NCI-H2107 treated with DMSO at 0.1 percent for 48 hours (cell line): ENCODE results near the gene GMPS.
"Not testable (repeated sequence)": the region's sequence is repeated elsewhere in the genome, so short reads cannot be mapped to it uniquely, and the experiment has no call there.

ENCODE experiments used
- DNase-seq: peaks from one replicate; lab custom pipeline; 2025; ENCODE audit not compliant: unreplicated experiment; lab: John Stamatoyannopoulos, UW

The GMPS gene

DNA sequence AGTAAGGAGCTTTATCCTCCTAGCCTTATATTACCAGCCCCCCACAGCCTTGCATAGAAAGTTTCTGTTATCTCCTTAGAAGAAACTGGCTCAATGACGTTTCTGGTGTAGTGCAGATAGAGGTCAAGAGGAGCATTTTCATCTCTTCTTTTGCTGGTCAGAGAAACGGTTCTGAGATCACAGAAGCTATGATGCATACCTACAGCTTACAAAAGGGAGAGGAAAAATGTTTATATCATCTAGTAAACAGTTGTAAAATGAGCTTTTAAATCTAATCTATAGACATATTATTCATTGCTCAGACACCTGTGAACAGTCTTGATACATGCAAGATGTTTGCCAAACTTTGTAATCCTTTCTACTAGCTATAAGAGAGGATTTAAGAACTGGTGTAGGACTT is 68.0 kb downstream of the GMPS start:
- DNase-seq, result no peak

DNA sequence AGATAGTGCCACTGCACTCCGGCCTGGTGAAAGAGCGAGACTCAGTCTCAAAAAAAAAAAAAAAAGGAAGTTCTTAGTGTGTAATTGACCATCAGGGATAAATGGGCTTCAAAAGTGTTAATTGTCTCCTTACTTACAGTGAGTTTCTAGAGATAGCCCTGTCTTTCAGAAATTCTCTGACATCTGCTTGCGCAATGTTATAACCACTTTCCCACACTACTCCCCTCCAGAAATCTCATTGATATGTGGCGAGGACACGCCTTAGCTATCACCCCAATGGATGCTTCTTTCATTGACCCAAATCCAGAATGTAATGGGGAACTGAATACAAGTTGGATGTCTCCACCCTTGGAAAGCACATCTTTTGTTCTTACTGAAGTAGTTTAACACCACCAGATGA is 70.9 kb downstream of the GMPS start:
- no peak for DNase-seq

DNA sequence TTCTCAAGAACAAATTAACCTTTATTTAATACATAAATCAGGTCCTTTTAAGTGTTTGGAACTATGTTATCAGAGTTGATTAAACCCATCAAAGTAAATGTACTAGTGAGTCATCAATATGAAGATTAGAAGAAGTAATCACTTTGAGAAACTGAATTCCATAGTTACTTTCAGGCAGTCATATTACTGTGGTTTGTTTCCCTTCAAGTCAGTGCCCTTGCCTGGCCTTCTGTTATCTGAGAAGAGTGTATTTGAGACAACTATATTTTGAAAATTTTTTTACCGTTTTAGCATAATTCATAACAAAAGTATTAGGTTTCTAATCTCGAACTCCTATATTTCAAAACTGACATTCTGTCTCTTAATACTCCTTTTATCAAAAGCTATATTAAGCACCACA is 73.6 kb downstream of the GMPS start:
- no peak for DNase-seq

DNA sequence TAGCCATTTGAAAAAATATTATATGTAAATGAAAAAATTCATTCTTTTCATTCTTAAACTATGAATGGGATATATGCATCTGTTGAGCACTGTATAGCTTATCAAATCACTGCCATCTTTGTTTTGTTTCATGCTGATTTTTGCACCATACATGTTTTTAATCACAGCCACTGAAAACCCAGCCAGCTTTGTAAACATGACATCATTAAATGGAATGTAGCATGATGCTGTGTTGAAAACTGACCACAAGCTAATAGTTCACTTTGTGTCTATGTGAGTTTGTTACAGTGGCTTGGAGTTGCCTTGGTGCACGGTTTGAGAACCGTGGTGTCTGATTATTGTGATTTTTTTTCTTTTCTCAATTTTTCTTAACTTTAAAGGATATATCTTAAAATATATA is 75.7 kb downstream of the GMPS start:
- DNase-seq, result no peak

DNA sequence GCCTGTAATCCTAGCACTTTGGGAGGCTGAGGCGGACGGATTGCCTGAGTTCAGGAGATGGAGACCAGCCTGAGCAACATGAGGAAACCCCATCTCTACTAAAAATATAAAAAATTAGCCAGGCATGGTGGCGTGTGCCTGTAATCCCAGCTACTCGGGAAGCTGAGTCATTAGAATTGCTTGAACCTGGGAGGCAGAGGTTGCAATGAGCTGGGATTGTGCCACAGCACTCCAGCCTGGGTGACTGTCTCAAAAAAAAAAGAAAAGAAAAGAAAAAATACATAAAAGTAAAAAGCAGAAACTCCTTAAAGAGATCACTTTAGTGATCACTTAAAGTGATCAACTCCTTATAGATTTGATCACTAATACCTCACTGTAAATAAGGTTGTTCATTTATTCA is 78.0 kb downstream of the GMPS start:
- DNase-seq, result no peak

DNA sequence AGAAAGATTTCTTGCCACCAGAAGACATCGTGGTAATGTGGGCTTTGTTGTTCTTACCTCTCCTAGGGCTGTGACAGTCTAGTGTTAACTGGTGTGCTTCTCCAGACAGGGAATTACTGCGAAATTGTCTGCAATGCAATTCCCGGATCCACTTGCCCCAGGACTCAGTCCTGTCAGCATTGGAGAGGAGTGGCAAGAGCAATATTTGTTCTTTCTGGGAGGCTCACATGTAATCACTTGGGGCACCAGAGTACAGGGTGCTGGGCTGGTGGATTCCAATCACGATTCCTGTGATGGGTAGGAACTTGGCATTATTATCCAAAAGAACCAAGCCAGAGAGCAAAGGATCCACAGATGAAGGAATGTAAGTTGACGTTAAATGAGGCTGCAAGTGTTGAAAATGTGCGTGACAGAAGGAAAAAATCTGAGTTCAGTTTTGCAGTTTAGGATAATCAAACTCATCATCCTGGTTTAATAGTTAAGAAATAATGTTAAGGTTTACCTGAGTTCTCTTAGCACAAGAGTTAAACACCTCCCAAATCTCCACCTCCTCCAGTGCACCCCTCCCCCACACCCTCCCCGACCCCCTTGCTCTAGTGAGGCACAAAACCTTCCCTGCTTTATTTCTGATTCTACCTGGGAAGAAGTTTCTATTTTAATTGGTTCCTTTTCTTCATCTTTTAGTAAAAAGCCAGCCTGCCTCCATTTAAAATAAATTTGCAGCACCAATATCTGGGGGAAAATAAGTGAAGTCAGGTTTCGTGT is 79.2 kb downstream of the GMPS start:
- no peak for DNase-seq

DNA sequence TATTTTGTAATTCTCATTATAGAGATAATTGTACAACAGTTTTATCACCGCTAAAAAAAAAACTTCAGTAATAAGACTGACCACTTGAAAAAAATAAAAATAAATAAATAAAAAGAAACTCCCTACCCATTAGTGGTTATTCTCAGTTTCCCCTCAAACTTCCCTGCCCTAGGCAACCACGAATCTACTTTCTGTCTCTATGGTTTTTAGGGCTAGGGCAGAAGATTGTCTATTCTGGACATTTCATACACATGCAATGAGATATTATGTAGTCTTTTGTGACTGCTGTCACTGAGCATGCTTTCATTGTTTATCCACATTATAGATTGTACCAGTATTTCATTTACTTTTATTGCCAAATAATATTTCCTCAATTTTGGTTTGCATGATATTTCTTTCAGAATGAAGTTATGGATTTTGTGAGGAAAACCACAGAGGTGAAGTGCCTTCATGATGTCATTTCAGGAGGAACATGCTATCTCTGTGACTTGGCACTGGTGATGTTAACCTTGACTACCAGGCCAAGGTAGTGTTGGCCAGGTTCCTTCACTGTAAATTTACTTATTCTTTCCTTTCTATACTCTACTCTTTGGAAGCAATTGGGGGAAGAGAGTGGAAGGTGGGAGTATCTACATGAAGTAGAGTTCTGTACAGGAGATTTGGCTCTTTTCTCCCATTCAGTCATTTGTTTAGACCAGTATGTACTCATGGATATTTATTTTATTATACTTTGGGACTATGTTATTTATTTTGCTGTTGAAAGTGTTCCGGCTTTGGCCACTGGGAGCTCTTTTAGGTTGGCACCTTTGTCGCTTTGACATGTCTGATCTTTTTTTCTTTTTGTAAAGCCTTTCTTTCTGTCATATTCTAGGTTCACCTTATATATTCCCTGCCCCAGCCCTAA is 86.3 kb downstream of the GMPS start:
- DNase-seq, result no peak

DNA sequence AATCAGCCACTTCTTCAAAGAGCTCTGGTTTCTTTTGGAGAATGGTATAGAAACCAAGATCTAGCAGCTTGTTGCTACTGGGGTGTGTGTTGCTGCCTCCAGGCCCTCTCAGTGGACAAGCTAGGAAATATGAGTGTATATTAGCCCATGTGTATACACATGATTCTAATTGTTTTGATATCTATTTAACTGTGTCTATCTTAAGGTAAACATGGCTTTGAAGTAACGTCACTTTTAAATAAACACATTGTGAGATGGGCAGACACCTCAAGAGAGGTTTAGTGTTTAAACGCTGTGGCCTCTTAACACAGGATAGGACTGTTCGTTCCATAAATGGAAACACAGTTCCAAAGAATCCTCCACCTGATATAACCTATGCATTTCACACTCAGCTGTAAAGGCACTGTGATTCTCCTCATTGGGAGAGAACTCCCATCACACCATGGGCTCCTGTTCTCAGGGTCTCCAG is 87.0 kb downstream of the GMPS start:
- no peak for DNase-seq

DNA sequence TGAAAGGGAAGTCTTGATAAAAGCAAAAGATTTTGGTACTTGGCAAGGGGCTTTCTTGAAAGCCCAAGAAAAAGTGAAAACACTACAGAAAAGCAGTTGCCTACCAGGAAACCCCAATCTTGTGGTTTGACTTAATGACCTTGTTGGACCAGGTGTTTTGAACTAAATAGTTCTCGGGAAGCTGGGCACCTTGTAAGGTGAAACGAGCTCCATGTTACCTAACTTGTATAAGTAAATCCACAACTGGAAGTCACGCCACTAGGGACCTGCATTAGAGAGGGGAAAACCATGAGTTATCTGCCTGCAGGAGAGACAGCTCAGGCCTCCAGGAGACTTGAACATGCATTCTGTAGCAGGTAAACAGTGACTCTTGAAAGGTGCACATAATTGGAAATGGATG is 88.2 kb downstream of the GMPS start:
- DNase-seq, result no peak

DNA sequence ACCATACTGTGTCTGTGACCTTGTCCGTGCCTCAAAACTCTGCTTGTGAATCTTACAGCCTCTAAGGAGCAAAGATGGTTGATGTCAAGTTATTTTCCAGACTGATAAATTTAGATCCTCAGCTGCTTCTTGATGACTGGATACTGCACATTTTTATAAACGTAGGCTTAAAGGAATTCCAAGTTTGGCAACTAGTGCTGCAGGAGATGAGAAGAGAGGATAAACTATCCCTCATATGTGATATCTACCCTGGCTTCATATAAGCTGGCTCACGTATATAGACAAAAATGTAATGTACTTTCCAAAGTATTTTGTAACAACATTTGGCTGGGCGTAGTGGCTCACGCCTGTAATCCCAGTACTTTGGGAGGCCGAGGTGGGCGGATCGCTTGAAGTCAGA is 89.6 kb downstream of the GMPS start:
- no peak for DNase-seq

DNA sequence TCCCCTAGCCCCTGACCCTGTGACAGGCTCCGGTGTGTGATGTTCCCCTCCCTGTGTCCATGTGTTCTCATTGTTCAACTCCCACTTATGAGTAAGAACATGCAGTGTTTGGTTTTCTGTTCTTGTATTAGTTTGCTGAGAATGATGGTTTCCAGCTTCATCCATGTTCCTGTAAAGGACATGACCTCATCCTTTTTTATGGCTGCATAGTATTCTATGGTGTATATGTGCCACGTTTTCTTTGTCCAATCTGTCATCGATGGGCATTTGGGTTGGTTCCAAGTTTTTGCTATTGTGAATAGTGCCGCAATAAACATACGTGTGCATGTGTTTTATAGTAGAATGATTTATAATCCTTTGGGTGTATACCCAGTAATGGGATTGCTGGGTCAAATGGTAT is 90.6 kb downstream of the GMPS start:
- DNase-seq, result not testable (repeated sequence)

DNA sequence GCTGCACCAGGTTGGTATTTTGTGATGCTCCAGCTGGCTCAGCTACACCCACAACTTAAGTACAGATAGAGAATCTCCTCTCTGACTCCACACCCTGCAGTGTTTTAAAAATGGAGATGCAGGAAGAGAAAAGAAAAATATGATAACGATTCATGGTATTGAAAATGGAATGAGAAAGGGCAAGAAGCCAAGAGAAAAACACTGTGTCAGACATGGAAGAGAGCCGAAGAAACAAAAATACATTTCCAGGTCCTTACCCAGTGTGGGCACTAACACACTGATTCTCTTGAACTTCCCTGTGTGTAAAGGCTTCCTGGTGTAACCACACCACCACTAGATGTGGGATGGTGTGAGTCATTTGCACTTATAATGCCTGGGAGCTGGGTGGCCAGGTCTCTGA is 93.1 kb downstream of the GMPS start:
- DNase-seq, result no peak

DNA sequence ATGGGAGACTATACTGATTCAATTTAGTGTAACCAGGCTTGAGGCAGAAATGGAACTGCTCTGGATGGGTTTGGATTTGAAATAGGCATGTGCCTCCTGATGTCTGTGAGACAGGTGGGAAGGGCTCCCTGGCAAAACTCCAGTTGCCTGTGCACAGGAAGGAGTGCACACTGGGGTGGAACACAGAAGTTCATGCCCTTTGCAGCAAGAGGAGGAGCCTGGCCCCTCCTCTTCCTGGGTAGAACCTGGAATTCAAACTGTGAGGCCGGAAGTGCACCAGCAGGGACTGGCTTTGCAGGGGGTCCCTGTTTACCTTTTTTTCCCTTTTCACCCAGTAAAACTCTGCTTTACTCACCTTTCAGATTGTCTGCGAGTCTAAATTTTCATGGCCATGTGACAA is 99.9 kb downstream of the GMPS start:
- no peak for DNase-seq

DNA sequence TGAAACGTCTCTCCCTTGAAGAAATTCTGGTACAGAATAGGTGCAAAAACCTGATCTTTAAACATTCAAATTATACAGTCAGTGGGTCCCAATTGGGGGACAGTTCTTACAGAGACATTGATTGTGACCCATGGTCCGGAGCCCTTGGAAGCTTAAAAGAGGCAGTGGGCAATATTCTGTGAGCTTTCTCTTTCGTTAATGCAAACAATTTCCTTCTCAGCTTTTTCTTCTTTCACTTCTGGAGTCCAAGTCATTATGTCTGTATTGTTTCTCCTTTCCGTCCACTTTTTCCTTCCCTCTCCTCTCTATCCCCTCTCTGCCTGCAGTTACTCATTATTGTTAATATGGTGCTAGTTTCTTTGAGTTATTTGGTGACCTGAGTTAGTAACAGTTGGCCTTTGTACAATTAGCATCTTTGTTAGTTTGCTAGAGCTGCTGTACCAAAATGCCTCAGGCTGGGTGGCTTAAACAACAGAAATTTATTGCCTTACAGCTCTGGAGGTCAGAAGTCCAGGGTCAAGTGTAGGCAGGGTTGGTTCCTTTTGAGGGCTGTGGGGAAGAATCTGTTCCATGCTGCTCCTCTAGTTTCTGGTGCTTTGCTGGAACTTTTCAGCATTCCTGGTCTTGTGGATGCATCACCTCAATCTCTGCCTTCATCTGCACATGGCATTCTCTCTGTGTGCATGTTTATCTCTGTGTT is 102.6 kb downstream of the GMPS start:
- DNase-seq, result no peak

DNA sequence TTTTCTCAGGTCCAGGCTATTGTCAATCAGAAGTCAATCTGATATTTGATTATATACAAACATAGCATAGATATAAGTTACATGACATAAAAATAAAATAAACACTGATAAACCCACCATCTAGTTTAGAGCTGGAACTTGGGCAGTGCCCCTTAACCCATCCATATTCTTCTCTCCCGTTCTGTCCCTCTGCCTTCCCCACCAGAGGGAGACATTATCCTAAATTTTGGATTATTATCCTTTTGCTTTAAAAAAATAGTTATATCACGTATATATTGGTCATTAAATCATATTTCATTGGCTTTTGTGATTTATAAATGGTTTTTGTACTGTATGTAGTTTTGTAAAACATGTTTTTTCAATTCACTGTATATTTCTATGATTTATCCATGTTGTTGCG is 107.9 kb downstream of the GMPS start:
- DNase-seq, result no peak

DNA sequence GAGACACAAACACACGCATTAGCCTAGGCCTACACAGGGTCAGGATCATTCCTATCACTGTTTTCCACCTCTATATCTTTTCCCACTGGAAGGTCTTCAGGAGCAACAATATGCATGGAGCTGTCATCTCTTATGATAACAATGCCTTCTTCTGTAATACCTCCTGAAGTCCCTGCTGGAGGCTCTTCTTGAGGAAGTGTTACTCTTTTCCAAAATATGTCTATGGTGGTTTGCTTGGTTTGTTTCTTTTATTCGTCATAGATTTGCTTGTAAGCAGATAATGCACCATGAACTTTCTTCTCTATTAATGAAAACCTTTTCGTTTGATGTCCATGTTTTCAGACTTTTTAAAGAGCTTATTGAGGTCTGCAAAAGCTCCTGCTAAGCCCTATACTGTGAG is 109.3 kb downstream of the GMPS start:
- no peak for DNase-seq

DNA sequence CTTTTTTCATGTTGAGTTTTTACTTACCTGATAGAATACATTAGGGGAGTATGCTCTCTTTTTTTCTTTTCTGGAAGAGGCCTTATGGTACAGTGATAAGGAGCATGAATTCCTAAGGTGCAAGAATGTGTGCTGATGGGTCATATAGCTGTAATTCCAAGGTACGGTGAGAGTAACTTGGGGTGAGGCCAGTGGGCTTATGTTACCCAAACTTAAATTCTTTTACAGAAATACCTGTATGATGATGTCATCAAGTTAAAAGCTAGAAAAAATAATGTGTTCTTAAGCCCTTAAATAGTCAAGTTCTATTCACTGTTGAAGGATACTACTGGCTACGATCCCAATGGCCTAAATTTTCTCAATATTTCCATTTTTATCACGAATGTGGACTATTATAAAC is 111.2 kb downstream of the GMPS start:
- no peak for DNase-seq

DNA sequence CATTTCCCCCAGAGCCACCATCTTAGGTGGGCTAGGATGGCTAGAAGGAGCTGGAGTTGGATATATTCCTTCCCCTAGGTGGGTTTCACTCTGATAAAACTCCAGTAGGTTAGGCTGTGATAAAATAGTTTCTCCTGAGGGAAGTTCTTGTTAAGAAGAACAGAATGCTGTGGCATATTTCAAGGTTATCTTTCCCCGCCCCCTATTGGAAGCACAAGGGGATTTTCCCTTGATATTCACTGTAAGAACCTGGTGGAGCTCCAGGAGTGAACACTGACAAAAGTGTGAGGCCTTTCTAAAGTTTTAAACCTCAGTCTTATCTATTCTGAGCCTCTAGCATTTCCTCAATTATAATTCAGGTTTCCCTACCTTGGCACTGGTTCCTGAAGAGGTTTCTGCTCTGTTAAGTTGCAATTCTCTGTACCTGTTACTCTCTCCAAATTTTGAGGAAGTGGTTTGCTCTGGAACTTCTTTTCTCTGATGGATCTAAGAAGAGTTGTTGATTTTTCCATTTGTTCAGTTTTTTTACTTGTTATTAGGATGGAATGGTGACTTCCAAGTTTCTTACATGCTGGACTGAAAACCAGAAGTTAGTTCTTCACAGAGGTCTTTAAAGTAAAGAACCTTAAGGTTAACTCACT is 113.5 kb downstream of the GMPS start:
- no peak for DNase-seq

DNA sequence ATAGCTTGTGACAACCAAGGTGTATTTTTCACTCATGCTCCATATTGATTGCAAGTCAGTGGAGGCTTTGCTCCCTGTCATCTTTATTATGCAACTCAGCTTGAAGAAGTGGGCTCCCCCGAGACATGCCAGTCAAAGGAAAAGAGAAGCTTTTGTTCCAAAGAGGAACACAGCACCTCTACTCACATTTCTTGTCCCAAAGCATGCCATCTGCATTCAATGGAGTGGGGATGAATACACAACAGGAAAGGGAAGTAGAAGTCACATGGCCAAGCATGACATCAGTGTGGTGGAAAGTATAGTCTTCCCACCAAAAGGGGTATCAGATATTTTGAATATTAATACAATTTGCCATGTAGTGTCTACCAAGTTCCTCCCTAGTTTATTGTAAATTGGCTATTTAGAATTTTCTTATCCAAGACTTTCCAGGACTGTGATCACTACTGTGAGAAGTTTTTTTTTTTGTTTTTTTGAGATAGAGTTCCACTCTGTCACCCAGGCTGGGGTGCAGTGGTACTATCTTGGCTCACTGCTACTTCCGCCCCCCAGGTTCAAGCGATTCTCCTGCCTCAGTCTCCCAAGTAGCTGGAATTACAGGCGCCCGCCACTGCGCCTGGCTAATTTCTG is 114.5 kb downstream of the GMPS start:
- DNase-seq, result no peak

DNA sequence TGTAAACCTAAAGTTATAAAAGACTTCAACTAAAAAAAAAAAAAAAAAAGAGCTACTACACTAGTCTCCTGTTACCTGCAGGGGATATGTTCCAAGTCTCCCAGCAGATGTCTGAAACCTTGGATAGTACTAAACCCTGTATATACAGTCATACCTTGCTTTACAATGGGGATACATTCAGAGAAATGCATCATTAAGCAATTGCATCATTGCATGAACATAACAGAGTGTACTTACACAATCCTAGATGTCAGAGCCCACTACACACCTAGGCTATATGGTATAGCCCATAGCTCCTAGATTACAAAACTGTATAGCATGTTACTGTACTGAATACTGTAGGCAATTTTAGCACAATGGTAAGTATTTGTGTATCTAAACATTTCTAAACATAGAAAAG is 119.1 kb downstream of the GMPS start:
- no peak for DNase-seq

DNA sequence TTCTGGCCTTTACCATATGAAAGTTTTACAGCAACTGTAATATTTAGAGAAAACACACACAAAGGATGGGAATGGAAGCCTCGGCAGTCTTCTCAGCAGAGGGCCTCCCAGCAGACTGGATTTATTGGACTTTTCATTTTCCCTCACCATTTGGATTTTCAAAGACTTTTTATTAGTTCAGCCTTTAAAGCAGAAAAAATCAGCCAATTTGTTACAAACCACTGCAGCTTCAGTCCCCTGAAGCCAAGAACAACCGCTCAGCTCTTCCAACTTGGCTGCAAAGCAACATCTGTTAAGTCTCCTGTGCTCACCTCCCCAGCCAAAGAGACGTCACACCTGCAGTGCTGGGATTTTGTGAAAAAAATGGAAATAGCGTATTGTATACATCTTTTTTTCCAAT is 120.8 kb downstream of the GMPS start:
- no peak for DNase-seq
